Glutamatergic neuron (in vitro differentiated cells): ENCODE measurements around the gene KRT33A. TPM values are rescaled to one million over a fixed set of nuclear protein-coding genes. Genes with fewer than 3 reads are reported as not detected.

Source experiments
- DNase-seq: peaks from one replicate; pipeline ENCODE4 v3.0.0; 2022
- H3K27ac Mint-ChIP-seq: one replicate; pipeline ENCODE4 v1.8.0; 2020; ENCODE audit warnings: mild to moderate bottlenecking, mixed read lengths, inconsistent platforms; ENCODE audit not compliant: unreplicated experiment
- H3K27me3 Mint-ChIP-seq: one replicate; pipeline ENCODE4 v1.8.0; 2020; ENCODE audit warnings: mild to moderate bottlenecking, moderate library complexity, mixed read lengths, inconsistent platforms; ENCODE audit not compliant: unreplicated experiment
- H3K36me3 Mint-ChIP-seq: one replicate; pipeline ENCODE4 v1.8.0; 2020; ENCODE audit warnings: mild to moderate bottlenecking, mixed read lengths, inconsistent platforms; ENCODE audit not compliant: unreplicated experiment
- H3K4me1 Mint-ChIP-seq: one replicate; pipeline ENCODE4 v1.8.0; 2020; ENCODE audit warnings: mild to moderate bottlenecking, low read depth, mixed read lengths, inconsistent platforms; ENCODE audit not compliant: unreplicated experiment
- H3K4me3 Mint-ChIP-seq: one replicate; pipeline ENCODE4 v1.8.0; 2020; ENCODE audit warnings: mild to moderate bottlenecking, mixed read lengths, inconsistent platforms; ENCODE audit not compliant: unreplicated experiment
- H3K9me3 Mint-ChIP-seq: one replicate; pipeline ENCODE4 v1.8.0; 2020; ENCODE audit warnings: mild to moderate bottlenecking, moderate library complexity, mixed read lengths, inconsistent platforms; ENCODE audit not compliant: unreplicated experiment
- total RNA-seq: library from RNA; stranded (reverse); fragmentation: NEBNext Ultra II Directional; extraction: Animal tissue kit (Norgen Biotek cat#: 25700); gene quantifications from one replicate; pipeline ENCODE4 v1.2.1, GENCODE V29; 2021; ENCODE audit not compliant: unreplicated experiment
- TF ChIP-seq, protein P1 (sequence below): fragments of 200-600 bp; sonication (generic); IDR thresholded peaks from one replicate; pipeline ENCODE4 v1.5.0; 2021; ENCODE audit not compliant: partially characterized antibody, unreplicated experiment

The KRT33A gene
- total RNA-seq, 1 donor from 2014 or later, result not detected

DNA sequence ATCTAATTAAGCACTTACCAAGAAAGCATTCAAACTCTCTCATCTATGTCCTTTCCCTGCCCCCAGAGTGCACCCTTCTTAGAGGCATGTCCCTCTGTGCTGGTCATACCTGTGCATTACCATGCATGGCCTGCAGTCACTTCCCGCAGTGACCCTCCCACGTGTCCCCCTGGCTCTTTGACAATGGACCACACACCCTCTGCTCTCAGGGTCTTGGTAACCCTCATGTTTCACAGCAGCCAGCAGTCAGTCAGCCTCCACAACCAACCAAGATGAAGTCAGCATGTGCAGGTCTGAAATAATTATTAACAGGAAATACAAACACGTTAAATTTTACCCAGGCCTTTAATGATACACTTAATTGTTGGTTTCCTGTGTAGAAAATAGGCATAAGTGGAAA lies 10.1 kb downstream of the KRT33A start:
- Mint-ChIP-seq H3K36me3 (peaks cover 8% of the 10 kb centered on the region), H3K27ac (no peak overlapping the region), H3K4me1 (no peaks in the 10 kb centered on the region), H3K9me3 (peaks cover 3% of the 10 kb centered on the region), H3K27me3 (peaks cover 7% of the 10 kb centered on the region), H3K4me3 (no peak overlapping the region)
- no peak for DNase-seq
- TF ChIP-seq, protein P1, sequence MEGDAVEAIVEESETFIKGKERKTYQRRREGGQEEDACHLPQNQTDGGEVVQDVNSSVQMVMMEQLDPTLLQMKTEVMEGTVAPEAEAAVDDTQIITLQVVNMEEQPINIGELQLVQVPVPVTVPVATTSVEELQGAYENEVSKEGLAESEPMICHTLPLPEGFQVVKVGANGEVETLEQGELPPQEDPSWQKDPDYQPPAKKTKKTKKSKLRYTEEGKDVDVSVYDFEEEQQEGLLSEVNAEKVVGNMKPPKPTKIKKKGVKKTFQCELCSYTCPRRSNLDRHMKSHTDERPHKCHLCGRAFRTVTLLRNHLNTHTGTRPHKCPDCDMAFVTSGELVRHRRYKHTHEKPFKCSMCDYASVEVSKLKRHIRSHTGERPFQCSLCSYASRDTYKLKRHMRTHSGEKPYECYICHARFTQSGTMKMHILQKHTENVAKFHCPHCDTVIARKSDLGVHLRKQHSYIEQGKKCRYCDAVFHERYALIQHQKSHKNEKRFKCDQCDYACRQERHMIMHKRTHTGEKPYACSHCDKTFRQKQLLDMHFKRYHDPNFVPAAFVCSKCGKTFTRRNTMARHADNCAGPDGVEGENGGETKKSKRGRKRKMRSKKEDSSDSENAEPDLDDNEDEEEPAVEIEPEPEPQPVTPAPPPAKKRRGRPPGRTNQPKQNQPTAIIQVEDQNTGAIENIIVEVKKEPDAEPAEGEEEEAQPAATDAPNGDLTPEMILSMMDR, result no peak

DNA sequence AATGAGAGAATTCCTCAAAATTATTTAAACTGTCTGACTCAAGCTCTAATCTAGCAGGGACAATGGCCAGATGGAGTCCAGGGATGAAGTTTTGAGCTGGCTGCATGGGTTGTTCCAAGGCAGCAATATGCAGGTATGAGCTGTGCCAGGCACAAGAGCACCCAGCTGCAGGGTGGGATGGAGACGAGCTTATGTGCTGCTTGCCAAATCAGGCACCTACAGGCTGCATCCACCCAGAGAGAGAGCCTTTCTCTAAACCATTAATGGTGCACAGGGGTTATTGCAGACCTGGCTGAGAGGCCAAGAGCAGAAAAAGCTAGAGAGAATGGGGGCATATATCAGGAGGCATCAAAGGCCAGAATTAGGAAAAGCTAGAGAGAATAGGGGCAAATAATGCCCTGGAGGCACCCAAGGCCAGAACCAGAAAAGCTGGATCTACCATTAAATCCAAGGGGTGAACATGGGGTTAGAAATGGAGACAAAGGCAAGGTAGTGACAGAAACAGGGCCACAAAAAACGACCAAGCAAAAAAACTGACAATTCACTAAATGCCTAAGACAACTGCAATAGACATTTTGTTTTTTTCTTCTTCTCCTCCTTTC lies 11.0 kb downstream of the KRT33A start:
- TF ChIP-seq, protein P1, result no peak
- H3K4me1 Mint-ChIP-seq, result no peaks in the 10 kb centered on the region
- H3K36me3 Mint-ChIP-seq, result peaks cover 8% of the 10 kb centered on the region
- H3K4me3 Mint-ChIP-seq, result no peak overlapping the region
- no peak for DNase-seq
- H3K27me3 Mint-ChIP-seq, result peaks cover 7% of the 10 kb centered on the region
- peak overlapping the region; percentile 3 for H3K27ac Mint-ChIP-seq
- peaks cover 3% of the 10 kb centered on the region for H3K9me3 Mint-ChIP-seq

DNA sequence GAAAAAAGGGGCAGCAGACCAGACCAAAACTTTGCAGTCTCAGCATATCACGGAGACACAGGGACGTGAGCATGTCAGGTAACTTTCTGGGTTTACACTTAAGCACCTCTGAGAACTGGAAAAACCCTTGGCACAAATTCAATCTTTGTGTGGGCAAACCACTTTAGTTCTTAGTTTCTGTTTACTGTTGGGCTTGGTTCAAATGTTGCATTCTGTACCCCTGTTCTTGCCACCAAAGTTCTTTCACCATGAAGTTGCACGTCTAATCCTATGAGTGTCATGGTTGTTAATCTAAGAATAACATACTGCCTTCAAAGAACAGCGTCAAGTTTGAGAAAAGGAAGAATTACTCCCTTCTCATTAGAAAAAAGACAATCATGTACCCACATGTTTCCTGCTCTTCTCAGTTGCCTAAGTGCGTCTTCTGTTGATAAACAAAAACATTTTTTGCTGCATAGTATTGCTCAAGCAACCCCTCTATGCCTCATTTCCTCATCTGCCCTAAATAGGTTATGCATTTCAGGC lies 11.6 kb downstream of the KRT33A start:
- no peak for DNase-seq
- TF ChIP-seq, protein P1, result no peak
- H3K9me3 Mint-ChIP-seq, result peaks cover 5% of the 10 kb centered on the region
- no peak overlapping the region for H3K27ac Mint-ChIP-seq
- H3K27me3 Mint-ChIP-seq, result peaks cover 9% of the 10 kb centered on the region
- H3K4me3 Mint-ChIP-seq, result no peak overlapping the region
- H3K36me3 Mint-ChIP-seq, result peaks cover 10% of the 10 kb centered on the region
- peaks cover 2% of the 10 kb centered on the region for H3K4me1 Mint-ChIP-seq

DNA sequence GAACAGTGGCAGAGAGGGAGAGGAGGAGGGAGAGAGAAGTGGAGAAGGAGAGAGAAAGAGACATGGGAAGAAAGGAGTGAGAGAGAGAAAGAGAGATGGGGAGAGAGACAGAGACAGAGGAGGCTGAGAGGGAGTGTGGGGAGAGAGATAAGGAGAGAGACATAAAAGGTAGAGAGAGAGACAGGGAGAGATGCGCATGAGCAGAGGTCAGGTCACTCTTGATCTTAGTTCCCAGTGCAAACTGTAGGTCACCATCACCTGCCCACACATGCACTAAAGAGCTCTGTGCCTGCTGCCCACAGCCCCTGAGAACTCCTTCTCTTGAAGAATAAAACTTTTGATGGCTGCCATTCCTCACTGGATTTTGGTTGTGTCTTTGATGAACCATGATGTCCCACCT lies 14.9 kb downstream of the KRT33A start:
- TF ChIP-seq, protein P1, result no peak
- no peak for DNase-seq
- no peak overlapping the region for H3K27ac Mint-ChIP-seq
- peaks cover 2% of the 10 kb centered on the region for H3K4me1 Mint-ChIP-seq
- H3K36me3 Mint-ChIP-seq, result peaks cover 3% of the 10 kb centered on the region
- H3K4me3 Mint-ChIP-seq, result no peak overlapping the region
- H3K9me3 Mint-ChIP-seq, result peaks cover 1% of the 10 kb centered on the region
- H3K27me3 Mint-ChIP-seq, result peaks cover 6% of the 10 kb centered on the region
